CD4-positive, alpha-beta T cell treated with Interleukin-21 for 1 hour (primary cell): ENCODE results near the gene SPDYE4.

ENCODE experiments used
- DNase-seq: peaks from one replicate; pipeline ENCODE4 v3.0.0-alpha.2; 2020

SPDYE4 gene

GRCh38 chr17:8736796-8737195, 21.6 kb downstream of the SPDYE4 start:
- no peak for DNase-seq

- no peak for DNase-seq
Measured at GRCh38 chr17:8736362-8736761, 22.0 kb downstream of the SPDYE4 start.

GRCh38 chr17:8735336-8735939, 22.9 kb downstream of the SPDYE4 start:
- DNase-seq = no peak

- DNase-seq = no peak
Measured at GRCh38 chr17:8734876-8735275, 23.5 kb downstream of the SPDYE4 start.

GRCh38 chr17:8732406-8733085, 25.8 kb downstream of the SPDYE4 start:
- no peak for DNase-seq

- no peak for DNase-seq
Measured at GRCh38 chr17:8729860-8730259, 28.5 kb downstream of the SPDYE4 start.

GRCh38 chr17:8729421-8729820, 28.9 kb downstream of the SPDYE4 start:
- no peak for DNase-seq

GRCh38 chr17:8728971-8729370, 29.4 kb downstream of the SPDYE4 start:
- no peak for DNase-seq

- no peak for DNase-seq
Measured at GRCh38 chr17:8728251-8728938, 30.0 kb downstream of the SPDYE4 start.

GRCh38 chr17:8726941-8727555, 31.3 kb downstream of the SPDYE4 start:
- DNase-seq = no peak

- DNase-seq = no peak
Measured at GRCh38 chr17:8725881-8726876, 32.2 kb downstream of the SPDYE4 start.

- no peak for DNase-seq
Measured at GRCh38 chr17:8724451-8724850, 33.9 kb downstream of the SPDYE4 start.

- DNase-seq = no peak
Measured at GRCh38 chr17:8720596-8720995, 37.8 kb downstream of the SPDYE4 start.

- no peak for DNase-seq
Measured at GRCh38 chr17:8719291-8720246, 38.8 kb downstream of the SPDYE4 start.

GRCh38 chr17:8718001-8718563, 40.3 kb downstream of the SPDYE4 start:
- no peak for DNase-seq

- no peak for DNase-seq
Measured at GRCh38 chr17:8713878-8714277, 44.5 kb downstream of the SPDYE4 start.

- DNase-seq = no peak
Measured at GRCh38 chr17:8713315-8713714, 45.0 kb downstream of the SPDYE4 start.

GRCh38 chr17:8712698-8713097, 45.6 kb downstream of the SPDYE4 start:
- no peak for DNase-seq

GRCh38 chr17:8711291-8711690, 47.1 kb downstream of the SPDYE4 start:
- no peak for DNase-seq

GRCh38 chr17:8710813-8711212, 47.5 kb downstream of the SPDYE4 start:
- no peak for DNase-seq

GRCh38 chr17:8709006-8709405, 49.3 kb downstream of the SPDYE4 start:
- DNase-seq = no peak
